Left lobe of liver (tissue), 2 donors: ENCODE data around the gene GLP2R. TPM values are rescaled to one million over a fixed set of nuclear protein-coding genes. Genes with fewer than 3 reads are reported as not detected.

ENCODE experiments used
- ATAC-seq: fragments of 200-7000 bp; cut with Tn5 transposase; one replicate; pipeline ENCODE4 v1.9.1; 2020; ENCODE audit warnings: mild to moderate bottlenecking, moderate library complexity
- DNase-seq: peaks from one replicate; pipeline ENCODE4 v3.0.0-alpha.2; 2020; ENCODE audit warnings: low spot score
- total RNA-seq: library from RNA; stranded (reverse); gene quantifications from one replicate; pipeline ENCODE4 v1.2.1, GENCODE V29; 2021
- donor health status: DM: no; HTN: no; CAD: no; lungs with moderate emphysema.
- donor health status: DM: no; HTN: yes; CAD: no.

The GLP2R gene
- total RNA-seq, 1 donor from 2014 or later, result 0.68 TPM

GRCh38 chr17:9811537-9811936, 14.2 kb upstream of the GLP2R start:
- DNase-seq (no peak), ATAC-seq (no peak)

GRCh38 chr17:9813166-9813565, 12.6 kb upstream of the GLP2R start:
- no peak for ATAC-seq
- no peak for DNase-seq

GRCh38 chr17:9814337-9814945, 11.3 kb upstream of the GLP2R start:
- no peak for ATAC-seq
- DNase-seq, result no peak

GRCh38 chr17:9816472-9816871, 9.3 kb upstream of the GLP2R start:
- DNase-seq (no peak), ATAC-seq (no peak)

- ATAC-seq (peak; percentile 58), DNase-seq (no peak)
These were observed 8.6 kb upstream of the GLP2R start for GRCh38 chr17:9817086-9817485.

- no peak for DNase-seq
- ATAC-seq, result no peak
These were observed 7.0 kb upstream of the GLP2R start for GRCh38 chr17:9818760-9819159.

- ATAC-seq, result no peak
- no peak for DNase-seq
These were observed 5.3 kb upstream of the GLP2R start for GRCh38 chr17:9820448-9820847.

- ATAC-seq, result no peak
- no peak for DNase-seq
These were observed 3.8 kb upstream of the GLP2R start, which contains the start of gene GSG1L2 for GRCh38 chr17:9821921-9822320. GSG1L2 (minus strand) TSS chr17:9822079; CDS start chr17:9822071, 8 bp downstream.

- DNase-seq (no peak), ATAC-seq (no peak)
These were observed 1.6 kb upstream of the GLP2R start for GRCh38 chr17:9824094-9824493.

GRCh38 chr17:9824797-9825338, 856 bp upstream of the GLP2R start:
- ATAC-seq, result no peak

GRCh38 chr17:9828296-9829295, 2.9 kb downstream of the GLP2R start:
- no peak for DNase-seq
- ATAC-seq, result no peak

More at GRCh38 chr17:9824797-9825338, 856 bp upstream of the GLP2R start:
- no peak for DNase-seq

- DNase-seq (no peak), ATAC-seq (no peak)
These were observed 3.6 kb downstream of the GLP2R start for GRCh38 chr17:9829343-9829742.

GRCh38 chr17:9830711-9831110, 5.0 kb downstream of the GLP2R start:
- no peak for DNase-seq
- no peak for ATAC-seq

- ATAC-seq (no peak), DNase-seq (no peak)
These were observed 8.2 kb downstream of the GLP2R start for GRCh38 chr17:9833922-9834321.

- ATAC-seq, result no peak
- DNase-seq, result no peak
These were observed 12.1 kb downstream of the GLP2R start for GRCh38 chr17:9837551-9838471.

- DNase-seq, result no peak
- ATAC-seq, result no peak
These were observed 13.7 kb downstream of the GLP2R start for GRCh38 chr17:9839433-9839832.

GRCh38 chr17:9842057-9842758, 16.5 kb downstream of the GLP2R start:
- ATAC-seq (peak; percentile 97), DNase-seq (peak; percentile 74)

GRCh38 chr17:9843152-9844010, 17.7 kb downstream of the GLP2R start:
- DNase-seq (no peak), ATAC-seq (no peak)

- DNase-seq, result no peak
- no peak for ATAC-seq
These were observed 18.4 kb downstream of the GLP2R start for GRCh38 chr17:9844153-9844552.
